Measurements from ENCODE around the gene APBA2.

APBA2 gene

GRCh38 chr15:29121369-29121656 is 235.5 kb downstream of the APBA2 start:
- ChIA-PET POLR2A (no interaction called here), CTCF (interaction anchor here (0.9 kb wide), 1 partner anchor 19 kb away, joined by 7 read pairs; no protein-coding TSS in a partner anchor)
- Histone ChIP-seq H3K27ac (ENCODE audit: extremely low read depth, low read depth, low read length) (no peak overlapping the region), H3K9me3 (ENCODE audit: control insufficient read depth, insufficient read depth, low read depth, low read length) (no peaks in the 10 kb centered on the region), H3K4me3 (ENCODE audit: low read depth, low read length) (no peak overlapping the region), H3K4me1 (ENCODE audit: control insufficient read depth, insufficient read depth, low read length) (no peaks in the 10 kb centered on the region), H3K36me3 (ENCODE audit: control insufficient read depth in 2 of 2, insufficient read depth in 1 of 2, low read length in 2 of 2) (no peaks in the 10 kb centered on the region)
- no peak for TF ChIP-seq ZNF2 (tag by site-specific recombination; IDR thresholded peaks at IDR 0.05)
- no peak for TF ChIP-seq ZFP41 (tag by site-specific recombination; IDR thresholded peaks at IDR 0.05; ENCODE audit: borderline replicate concordance)
- no peak for TF ChIP-seq ZNF214 (tag by site-specific recombination; IDR thresholded peaks at IDR 0.05; ENCODE audit: borderline replicate concordance)
- no peak for TF ChIP-seq ZNF791 (tag by site-specific recombination; IDR thresholded peaks at IDR 0.05)
- no peak for TF ChIP-seq INSM2 (tag by site-specific recombination; IDR thresholded peaks at IDR 0.05)
- TF ChIP-seq ZNF692 (tag by site-specific recombination; IDR thresholded peaks at IDR 0.05) = no peak
- TF ChIP-seq ZNF211 (tag by site-specific recombination; IDR thresholded peaks at IDR 0.05; ENCODE audit: low read depth) = no peak

- TF ChIP-seq ZSCAN18 (tag by site-specific recombination; IDR thresholded peaks at IDR 0.05) (no peak), ZBTB49 (tag by site-specific recombination; IDR thresholded peaks at IDR 0.05; ENCODE audit: low read depth) (no peak), BCL11A (tag by site-specific recombination; IDR thresholded peaks at IDR 0.05; ENCODE audit: low read depth) (no peak), ZNF785 (tag by site-specific recombination; IDR thresholded peaks at IDR 0.05) (no peak), ELK4 (IDR thresholded peaks at IDR 0.05; ENCODE audit: borderline replicate concordance, low read depth, low read length) (no peak), SETDB1 (IDR thresholded peaks at IDR 0.05; ENCODE audit: insufficient read length, low read length) (no peak), ZBTB44 (tag by site-specific recombination; IDR thresholded peaks at IDR 0.05) (no peak), ZNF114 (tag by site-specific recombination; IDR thresholded peaks at IDR 0.05) (no peak)
- TF ChIP-seq, protein P1, sequence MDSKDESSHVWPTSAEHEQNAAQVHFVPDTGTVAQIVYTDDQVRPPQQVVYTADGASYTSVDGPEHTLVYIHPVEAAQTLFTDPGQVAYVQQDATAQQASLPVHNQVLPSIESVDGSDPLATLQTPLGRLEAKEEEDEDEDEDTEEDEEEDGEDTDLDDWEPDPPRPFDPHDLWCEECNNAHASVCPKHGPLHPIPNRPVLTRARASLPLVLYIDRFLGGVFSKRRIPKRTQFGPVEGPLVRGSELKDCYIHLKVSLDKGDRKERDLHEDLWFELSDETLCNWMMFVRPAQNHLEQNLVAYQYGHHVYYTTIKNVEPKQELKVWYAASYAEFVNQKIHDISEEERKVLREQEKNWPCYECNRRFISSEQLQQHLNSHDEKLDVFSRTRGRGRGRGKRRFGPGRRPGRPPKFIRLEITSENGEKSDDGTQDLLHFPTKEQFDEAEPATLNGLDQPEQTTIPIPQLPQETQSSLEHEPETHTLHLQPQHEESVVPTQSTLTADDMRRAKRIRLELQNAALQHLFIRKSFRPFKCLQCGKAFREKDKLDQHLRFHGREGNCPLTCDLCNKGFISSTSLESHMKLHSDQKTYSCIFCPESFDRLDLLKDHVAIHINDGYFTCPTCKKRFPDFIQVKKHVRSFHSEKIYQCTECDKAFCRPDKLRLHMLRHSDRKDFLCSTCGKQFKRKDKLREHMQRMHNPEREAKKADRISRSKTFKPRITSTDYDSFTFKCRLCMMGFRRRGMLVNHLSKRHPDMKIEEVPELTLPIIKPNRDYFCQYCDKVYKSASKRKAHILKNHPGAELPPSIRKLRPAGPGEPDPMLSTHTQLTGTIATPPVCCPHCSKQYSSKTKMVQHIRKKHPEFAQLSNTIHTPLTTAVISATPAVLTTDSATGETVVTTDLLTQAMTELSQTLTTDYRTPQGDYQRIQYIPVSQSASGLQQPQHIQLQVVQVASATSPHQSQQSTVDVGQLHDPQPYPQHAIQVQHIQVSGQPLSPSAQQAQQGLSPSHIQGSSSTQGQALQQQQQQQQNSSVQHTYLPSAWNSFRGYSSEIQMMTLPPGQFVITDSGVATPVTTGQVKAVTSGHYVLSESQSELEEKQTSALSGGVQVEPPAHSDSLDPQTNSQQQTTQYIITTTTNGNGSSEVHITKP (tag by site-specific recombination; IDR thresholded peaks at IDR 0.05) = no peak
- TF ChIP-seq, protein P2, sequence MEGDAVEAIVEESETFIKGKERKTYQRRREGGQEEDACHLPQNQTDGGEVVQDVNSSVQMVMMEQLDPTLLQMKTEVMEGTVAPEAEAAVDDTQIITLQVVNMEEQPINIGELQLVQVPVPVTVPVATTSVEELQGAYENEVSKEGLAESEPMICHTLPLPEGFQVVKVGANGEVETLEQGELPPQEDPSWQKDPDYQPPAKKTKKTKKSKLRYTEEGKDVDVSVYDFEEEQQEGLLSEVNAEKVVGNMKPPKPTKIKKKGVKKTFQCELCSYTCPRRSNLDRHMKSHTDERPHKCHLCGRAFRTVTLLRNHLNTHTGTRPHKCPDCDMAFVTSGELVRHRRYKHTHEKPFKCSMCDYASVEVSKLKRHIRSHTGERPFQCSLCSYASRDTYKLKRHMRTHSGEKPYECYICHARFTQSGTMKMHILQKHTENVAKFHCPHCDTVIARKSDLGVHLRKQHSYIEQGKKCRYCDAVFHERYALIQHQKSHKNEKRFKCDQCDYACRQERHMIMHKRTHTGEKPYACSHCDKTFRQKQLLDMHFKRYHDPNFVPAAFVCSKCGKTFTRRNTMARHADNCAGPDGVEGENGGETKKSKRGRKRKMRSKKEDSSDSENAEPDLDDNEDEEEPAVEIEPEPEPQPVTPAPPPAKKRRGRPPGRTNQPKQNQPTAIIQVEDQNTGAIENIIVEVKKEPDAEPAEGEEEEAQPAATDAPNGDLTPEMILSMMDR (tag by site-specific recombination; IDR thresholded peaks at IDR 0.05) = no peak
- no peak overlapping the region for H3K27ac ChIP-seq (ENCODE audit: extremely low read depth, low read depth, low read length)
- H3K4me3 ChIP-seq (ENCODE audit: low read depth, low read length) = no peak overlapping the region
- CTCF ChIA-PET = no interaction called here
- no peaks in the 10 kb centered on the region for H3K36me3 ChIP-seq (ENCODE audit: control insufficient read depth in 2 of 2, insufficient read depth in 1 of 2, low read length in 2 of 2)
- H3K9me3 ChIP-seq (ENCODE audit: control insufficient read depth, insufficient read depth, low read depth, low read length) = no peaks in the 10 kb centered on the region
- POLR2A ChIA-PET = no interaction called here
- no peaks in the 10 kb centered on the region for H3K4me1 ChIP-seq (ENCODE audit: control insufficient read depth, insufficient read depth, low read length)
Observed at GRCh38 chr15:29121907-29122306, 236.1 kb downstream of the APBA2 start.
